Stimulated activated CD8-positive, alpha-beta memory T cell treated with anti-CD3 and anti-CD28 coated beads, Interleukin-7, amount 100 ng/mL, for 4 hours (primary cell): ENCODE results near the gene TEP1.

Experiments
- DNase-seq, 2 donors: peaks; one replicate each; pipeline ENCODE4 v3.0.0-alpha.2; 2020; ENCODE audit warnings: low read depth in 2 of 2

TEP1 gene

GRCh38 chr14:20434701-20435581 lies 21.6 kb upstream of the TEP1 start:
- no peak for DNase-seq

DNA sequence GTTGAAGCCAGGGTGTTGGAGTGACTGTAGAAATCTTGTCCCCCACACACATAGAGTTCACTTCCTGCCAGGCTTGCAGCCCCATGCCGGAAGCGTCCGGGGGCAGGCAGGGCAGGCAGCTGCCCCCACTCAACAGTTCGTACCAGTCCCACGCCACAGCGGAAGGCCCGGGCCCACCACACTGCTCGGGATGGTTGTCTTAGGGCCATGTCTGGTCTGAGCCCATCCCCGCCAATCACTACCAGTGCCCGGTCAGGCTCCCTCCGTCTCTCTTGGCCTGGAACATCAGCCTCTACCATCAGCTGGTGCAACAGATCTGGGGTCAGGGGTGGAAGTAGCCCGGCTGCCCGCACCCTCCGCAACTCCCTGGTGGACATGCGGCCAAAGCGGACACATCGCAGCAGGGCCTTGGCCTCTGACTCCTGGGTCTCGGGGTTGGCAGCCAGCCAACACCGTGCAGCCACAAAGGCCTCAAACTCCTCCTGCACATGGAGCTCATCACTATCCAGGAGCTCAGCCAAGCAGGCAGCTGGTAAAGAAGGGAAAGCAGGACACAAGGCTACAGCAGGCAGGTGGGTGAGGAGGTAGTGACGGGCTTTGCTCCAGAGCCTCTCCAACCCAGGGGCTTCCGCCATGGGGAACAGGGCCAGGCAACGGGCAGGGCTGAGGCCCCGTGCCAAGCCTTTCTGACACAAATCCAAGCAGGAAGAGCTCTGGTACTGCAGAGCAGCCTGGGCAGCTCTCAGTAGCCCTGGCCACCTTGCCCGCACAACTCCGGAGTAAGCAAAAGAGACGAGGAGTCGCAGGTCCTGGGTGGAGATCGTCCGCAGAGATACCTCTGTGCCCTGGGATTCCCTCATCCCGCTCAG lies 16.7 kb upstream of the TEP1 start:
- no peak for DNase-seq

- DNase-seq: no peak
Observed at GRCh38 chr14:20428802-20429201, 15.5 kb upstream of the TEP1 start.

DNA sequence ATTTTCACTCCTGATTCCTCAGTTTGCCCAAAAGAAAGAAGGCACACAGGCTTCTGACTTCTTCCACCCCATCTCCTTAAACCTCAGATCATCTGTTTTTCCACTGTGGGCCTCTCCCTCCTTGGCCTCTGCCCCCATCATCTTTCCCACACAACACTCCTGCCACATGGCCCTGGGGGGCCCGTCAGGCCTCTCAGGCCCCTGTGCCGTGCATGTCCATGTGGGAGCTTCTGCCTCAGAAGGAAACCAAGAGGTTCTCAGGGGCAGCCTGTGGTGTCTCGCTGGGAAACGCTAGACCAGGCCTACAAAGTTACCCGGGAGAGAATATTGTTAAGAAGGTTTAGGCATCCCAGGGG lies 14.7 kb upstream of the TEP1 start:
- no peak for DNase-seq

- DNase-seq: no peak
Observed at GRCh38 chr14:20427231-20428009, 14.1 kb upstream of the TEP1 start.

- DNase-seq: no peak
Observed at GRCh38 chr14:20424851-20425250, 11.6 kb upstream of the TEP1 start.

- no peak for DNase-seq
Observed at GRCh38 chr14:20422886-20423285, 9.6 kb upstream of the TEP1 start.

DNA sequence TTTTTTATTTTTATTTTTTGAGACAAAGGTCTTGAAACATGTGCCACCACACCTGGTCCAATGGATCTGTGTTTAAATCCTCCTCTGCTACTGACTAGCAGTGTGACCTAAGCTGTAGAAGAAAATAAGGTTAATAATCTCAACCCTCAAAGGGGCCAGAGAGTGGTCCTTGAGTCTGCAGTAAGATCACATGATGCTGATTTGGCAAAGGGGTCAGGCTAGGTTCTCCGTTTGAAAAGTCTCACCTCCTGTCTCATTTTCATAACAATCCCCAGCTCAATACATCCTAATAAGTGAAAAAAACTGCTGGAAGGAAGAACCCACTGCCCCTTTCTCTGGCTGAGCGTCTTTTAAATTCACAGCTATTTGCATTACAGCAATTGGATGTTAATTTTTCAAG lies 8.0 kb upstream of the TEP1 start:
- no peak for DNase-seq

DNA sequence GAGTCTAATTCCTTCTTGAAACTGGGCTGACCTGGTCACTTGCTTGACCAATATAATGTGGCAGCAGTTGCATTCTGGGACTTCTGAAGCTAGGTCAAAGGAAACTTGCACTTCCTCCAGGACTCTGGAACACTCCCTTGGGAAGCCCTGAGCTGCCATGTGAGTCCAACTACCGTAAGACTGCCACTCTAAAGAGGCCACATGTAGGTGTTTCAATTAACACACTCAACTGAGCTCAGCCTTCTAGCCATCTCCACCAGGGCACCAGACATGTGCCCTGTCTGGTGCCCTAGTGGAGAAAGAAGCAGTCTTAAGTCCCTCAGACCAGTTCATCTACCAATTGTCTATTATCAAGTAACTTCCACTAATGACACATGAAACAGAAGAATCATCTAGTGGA lies 6.1 kb upstream of the TEP1 start:
- no peak for DNase-seq

- no peak for DNase-seq
Observed at GRCh38 chr14:20418501-20418909, 5.2 kb upstream of the TEP1 start.

DNA sequence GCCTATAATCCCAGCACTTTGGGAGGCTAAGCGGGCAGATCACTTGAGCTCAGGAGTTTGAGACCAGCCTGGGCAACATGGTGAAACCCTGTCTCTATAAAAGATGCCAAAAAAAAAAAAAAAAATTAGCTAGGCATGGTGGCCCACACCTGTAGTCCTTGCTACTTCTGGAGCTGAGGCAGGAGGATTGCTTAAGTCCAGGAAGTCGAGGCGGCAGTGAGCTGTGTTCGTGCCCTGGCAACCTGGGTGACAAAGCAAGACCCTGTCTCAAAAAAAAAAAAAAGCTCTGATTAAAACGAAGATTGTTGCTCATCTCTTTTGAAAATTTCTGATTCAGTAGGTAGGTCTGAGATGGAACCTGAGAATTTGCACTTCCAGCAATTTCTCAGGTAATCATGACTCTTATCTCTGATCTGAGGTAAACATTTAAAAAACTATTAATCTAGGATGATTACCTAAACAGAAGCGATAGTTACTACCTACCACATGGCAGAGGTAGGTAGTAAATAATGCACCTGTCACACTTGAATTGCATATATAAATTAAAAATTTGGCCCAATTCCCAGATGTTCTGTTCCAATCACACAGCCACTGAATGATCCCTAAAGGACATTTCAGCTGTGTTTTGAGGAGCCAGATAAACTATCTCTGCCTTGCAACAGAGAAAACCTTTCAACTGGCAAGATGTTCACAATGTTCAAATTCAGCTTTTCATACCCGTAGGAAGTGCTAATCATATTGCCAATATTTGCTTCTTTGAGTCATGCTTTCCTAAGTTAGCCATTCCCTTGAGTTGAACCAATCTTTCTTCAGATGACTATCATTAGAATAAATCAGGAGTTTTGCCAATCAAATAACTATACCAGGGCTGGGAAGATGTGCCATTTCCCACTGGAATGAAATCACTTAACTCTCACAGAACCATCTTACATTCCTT lies 4.2 kb upstream of the TEP1 start:
- no peak for DNase-seq

- no peak for DNase-seq
Observed at GRCh38 chr14:20416223-20416622, 2.9 kb upstream of the TEP1 start.

DNA sequence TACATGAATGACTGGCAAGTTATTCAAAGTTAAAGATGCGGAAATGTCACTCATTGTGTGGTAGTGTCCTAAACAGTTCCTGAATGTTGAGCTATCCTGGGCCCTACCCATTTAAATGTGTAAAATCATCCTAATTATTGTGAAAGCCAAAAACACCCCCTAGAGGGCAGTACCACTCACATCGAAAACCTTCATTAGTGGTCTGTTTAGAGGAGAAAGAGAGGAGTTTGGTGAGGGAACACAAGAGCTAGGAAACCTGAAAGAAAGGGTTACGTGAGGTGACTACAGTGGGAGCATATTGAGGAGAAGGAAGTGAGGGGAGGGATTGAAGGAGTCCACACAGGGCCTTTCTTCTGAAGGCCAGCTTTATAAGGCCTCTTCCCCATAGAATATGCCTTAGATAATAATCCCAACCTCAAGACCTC lies 2.5 kb upstream of the TEP1 start:
- DNase-seq: no peak

- no peak for DNase-seq
Observed at GRCh38 chr14:20413744-20414082, 412 bp upstream of the TEP1 start.

- DNase-seq: no peak
Observed at GRCh38 chr14:20412411-20412810, 890 bp downstream of the TEP1 start.

- DNase-seq: no peak
Observed at GRCh38 chr14:20409226-20409625, 4.1 kb downstream of the TEP1 start.

GRCh38 chr14:20403521-20403920 lies 9.8 kb downstream of the TEP1 start:
- no peak for DNase-seq

DNA sequence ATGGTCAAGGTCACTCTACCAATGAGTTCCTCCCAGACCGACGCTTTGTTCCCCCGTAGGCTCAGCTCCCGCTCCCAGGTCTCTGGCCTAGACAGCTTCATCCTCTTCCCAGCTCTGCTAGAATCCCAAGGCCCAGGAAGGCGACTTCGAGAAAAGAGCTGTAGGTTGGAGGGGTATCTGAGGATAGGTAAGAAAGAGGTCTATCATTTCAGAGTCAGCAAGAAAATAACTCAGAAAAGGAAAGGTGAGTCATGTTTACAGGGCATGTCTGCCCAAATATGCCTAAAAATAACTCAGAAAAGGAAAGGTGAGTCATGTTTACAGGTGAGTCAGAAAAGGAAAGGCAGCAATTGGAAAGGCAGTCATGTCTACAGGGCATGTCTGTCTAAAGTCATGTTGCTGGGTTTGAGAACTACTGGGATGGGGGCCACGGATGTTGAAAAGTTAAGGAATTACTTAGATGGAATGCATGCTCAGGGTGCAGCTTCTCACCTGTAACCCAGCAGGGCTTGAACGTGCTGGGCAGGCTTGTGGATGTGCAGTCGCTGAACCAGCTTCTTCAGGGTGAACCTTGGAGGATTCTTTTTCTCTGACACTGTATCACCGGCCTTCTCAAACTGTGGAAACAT lies 12.2 kb downstream of the TEP1 start:
- DNase-seq: no peak

- DNase-seq: no peak
Observed at GRCh38 chr14:20400589-20400964, 12.7 kb downstream of the TEP1 start.

DNA sequence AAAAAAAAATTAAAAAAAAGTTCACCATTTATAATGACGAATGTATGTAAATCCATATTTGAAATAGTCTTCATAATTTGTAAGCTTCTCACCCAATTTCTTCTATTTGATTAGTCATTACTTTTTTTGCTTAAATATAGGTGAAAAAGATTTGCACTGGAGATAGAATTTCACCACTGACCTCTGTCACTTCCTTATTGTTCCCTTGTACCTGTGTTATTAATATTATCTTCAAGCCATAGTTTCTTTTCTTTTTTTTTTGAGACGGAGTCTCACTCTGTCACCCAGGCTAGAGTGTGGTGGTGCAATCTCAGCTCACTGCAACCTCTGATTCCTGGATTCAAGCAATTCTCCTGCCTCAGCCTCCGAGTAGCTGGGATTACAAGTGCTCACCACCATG lies 15.8 kb downstream of the TEP1 start:
- no peak for DNase-seq

DNA sequence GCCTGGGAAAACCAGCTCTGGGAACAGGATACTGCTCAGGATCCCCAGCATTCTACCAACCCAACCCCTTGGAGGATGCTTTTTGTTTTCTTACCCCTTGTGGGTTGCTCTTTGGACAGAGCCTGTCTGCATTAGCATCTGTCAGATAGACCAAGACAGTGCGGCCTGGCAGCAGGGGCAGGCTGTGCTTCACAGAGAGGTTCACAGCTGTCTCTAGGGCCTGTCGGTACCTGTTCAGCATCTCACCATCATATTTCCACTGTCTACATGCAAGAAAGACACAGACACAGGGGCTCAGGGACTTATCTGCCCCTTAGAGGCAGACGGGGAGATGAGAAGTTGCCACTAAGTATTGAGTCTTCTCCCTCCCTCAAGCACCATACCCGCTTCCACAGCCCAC lies 21.8 kb downstream of the TEP1 start:
- no peak for DNase-seq
